RWPE2 (cell line): ENCODE data around the gene ERV3-1.

ENCODE experiments used
- ATAC-seq: fragments of 200-7000 bp; cut with Tn5 transposase; 3 replicates; pipeline ENCODE4 v1.9.1; 2021; ENCODE audit warnings: low read depth
- DNase-seq: peaks from one replicate; pipeline ENCODE4 v3.0.0-alpha.2; 2020; ENCODE audit warnings: low spot score
- H3K27ac ChIP-seq: fragments of 450-650 bp; 2 replicates; pipeline ENCODE4 v1.5.1; 2017; ENCODE audit warnings: mild to moderate bottlenecking; ENCODE audit not compliant: poor library complexity, severe bottlenecking
- H3K27me3 ChIP-seq: fragments of 250-450 bp; sonication (Bioruptor Pico); 2 replicates; pipeline ENCODE4 v1.5.1; 2021; ENCODE audit warnings: mild to moderate bottlenecking, moderate library complexity; ENCODE audit not compliant: insufficient read depth, poor library complexity, severe bottlenecking
- H3K36me3 ChIP-seq: fragments of 250-450 bp; sonication (Bioruptor Pico); 2 replicates; pipeline ENCODE4 v1.5.1; 2020; ENCODE audit warnings: low read depth, mild to moderate bottlenecking, moderate library complexity
- H3K4me1 ChIP-seq: fragments of 250-450 bp; sonication (Bioruptor Pico); 2 replicates; pipeline ENCODE4 v1.5.1; 2021; ENCODE audit warnings: mild to moderate bottlenecking, moderate library complexity; ENCODE audit not compliant: insufficient read depth, poor library complexity, severe bottlenecking
- H3K4me3 ChIP-seq: fragments of 250-450 bp; sonication (Bioruptor Pico); 2 replicates; pipeline ENCODE4 v1.5.1; 2021; ENCODE audit warnings: mild to moderate bottlenecking, moderate library complexity; ENCODE audit not compliant: severe bottlenecking
- H3K9me3 ChIP-seq: fragments of 250-450 bp; sonication (Bioruptor Pico); 2 replicates; pipeline ENCODE4 v1.5.1; 2021; ENCODE audit warnings: mild to moderate bottlenecking, moderate library complexity; ENCODE audit not compliant: severe bottlenecking
- TF ChIP-seq, protein P1 (sequence below): fragments of 450-650 bp; IDR thresholded peaks from one replicate; pipeline ENCODE4 v1.5.1; 2017; ENCODE audit warnings: mild to moderate bottlenecking, moderate library complexity; ENCODE audit not compliant: poor library complexity, severe bottlenecking

Gene ERV3-1

DNA sequence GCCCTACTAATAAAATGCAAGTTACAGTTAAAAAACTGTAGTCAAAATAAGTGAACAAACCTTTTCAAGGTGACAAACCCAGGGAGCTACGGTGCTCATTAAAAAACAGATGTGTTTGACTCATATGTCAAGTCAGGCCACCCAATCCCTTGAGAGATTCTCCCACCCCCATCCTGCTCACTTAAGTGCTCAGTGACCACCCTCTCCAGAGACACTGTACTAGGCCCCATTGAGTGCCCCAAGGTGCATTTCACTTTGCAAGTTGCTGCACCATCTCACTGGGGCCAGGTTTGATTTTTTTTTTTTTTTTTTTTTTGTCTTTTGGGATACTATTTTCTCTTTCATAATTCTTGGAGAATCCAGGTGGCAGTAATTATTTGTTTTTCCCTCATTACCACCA lies 1.9 kb downstream of the ERV3-1 start:
- ATAC-seq (no peak), DNase-seq (no peak)
- Histone ChIP-seq H3K4me1 (peaks cover 13% of the 10 kb centered on the region), H3K36me3 (peaks cover 17% of the 10 kb centered on the region; the same call in 1 of the 2 replicates), H3K9me3 (no peaks in the 10 kb centered on the region), H3K27ac (no peak overlapping the region), H3K27me3 (no peaks in the 10 kb centered on the region), H3K4me3 (no peak overlapping the region)
- TF ChIP-seq, protein P1, sequence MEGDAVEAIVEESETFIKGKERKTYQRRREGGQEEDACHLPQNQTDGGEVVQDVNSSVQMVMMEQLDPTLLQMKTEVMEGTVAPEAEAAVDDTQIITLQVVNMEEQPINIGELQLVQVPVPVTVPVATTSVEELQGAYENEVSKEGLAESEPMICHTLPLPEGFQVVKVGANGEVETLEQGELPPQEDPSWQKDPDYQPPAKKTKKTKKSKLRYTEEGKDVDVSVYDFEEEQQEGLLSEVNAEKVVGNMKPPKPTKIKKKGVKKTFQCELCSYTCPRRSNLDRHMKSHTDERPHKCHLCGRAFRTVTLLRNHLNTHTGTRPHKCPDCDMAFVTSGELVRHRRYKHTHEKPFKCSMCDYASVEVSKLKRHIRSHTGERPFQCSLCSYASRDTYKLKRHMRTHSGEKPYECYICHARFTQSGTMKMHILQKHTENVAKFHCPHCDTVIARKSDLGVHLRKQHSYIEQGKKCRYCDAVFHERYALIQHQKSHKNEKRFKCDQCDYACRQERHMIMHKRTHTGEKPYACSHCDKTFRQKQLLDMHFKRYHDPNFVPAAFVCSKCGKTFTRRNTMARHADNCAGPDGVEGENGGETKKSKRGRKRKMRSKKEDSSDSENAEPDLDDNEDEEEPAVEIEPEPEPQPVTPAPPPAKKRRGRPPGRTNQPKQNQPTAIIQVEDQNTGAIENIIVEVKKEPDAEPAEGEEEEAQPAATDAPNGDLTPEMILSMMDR, result no peak

DNA sequence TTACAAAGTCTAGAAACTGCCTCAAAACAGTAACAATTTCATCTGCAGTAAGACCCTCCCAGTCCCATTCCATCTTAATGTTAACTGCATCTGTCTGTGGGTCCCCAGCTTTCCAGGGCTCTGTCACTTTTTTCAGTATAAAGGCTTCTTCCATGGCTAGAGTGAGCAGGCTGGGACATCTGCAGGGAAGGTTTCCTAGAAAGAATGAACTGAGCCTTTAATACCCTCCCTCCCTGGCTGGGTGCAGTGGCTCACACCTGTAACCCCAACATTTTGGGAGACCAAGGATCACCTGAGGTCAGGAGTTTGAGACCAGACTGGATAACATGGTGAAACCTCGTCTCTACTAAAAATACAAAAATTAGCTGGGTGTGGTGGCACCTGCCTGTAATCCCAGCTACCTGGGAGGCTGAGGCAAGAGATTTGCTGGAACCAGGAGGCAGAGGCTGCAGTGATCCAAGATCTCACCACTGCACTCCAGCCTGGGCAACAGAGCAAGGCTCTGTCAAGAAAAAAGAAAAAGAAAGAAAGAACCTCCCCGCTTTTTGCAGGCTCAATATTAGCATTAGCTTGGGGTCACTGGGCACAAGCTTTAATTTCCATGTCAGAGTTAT lies 3.4 kb downstream of the ERV3-1 start:
- Histone ChIP-seq H3K4me1 (peaks cover 21% of the 10 kb centered on the region), H3K36me3 (peaks cover 21% of the 10 kb centered on the region)
- TF ChIP-seq, protein P1, result no peak

DNA sequence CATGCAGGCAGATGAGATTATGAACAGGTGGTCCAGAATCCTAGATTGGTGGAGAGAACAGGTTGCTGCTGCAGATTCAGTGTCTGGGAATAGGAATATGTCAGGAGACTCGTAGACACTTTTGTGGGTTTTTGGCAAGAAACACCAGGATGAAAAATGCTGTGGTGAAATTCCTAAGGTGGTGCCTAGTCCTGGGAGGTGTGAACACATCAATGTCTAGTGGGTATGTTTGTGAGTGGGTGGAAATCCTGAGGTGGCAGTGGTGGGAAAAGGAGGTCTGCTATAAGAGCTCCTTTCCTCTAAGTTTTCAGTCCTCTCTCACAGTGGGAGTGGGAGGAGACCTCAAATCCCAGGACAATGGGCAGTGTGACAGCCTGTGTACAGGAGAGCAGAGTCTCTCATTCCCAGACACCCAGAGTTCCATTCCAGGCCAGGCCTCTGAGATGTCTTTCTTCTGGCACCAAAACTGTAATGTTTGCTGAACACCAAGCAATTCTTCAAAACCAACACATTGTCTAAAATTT lies 5.1 kb downstream of the ERV3-1 start:
- Histone ChIP-seq H3K4me3 (no peak overlapping the region), H3K27ac (no peak overlapping the region), H3K36me3 (peaks cover 21% of the 10 kb centered on the region), H3K9me3 (peaks cover 14% of the 10 kb centered on the region), H3K4me1 (peaks cover 21% of the 10 kb centered on the region), H3K27me3 (no peaks in the 10 kb centered on the region)
- DNase-seq (no peak), ATAC-seq (no peak)
- TF ChIP-seq, protein P1, result no peak

More for the DNA sequence above, 3.4 kb downstream of the ERV3-1 start:
- Histone ChIP-seq H3K27ac (no peak overlapping the region), H3K4me3 (no peak overlapping the region), H3K9me3 (peaks cover 9% of the 10 kb centered on the region), H3K27me3 (no peaks in the 10 kb centered on the region)
- DNase-seq, result no peak
- no peak for ATAC-seq

GRCh38 chr7:64999165-65000004 lies 7.1 kb downstream of the ERV3-1 start:
- DNase-seq (no peak), ATAC-seq (peak; percentile 46)
- TF ChIP-seq, protein P1, result no peak
- Histone ChIP-seq H3K27me3 (no peaks in the 10 kb centered on the region), H3K27ac (peak overlapping the region; percentile 48), H3K4me1 (peaks cover 18% of the 10 kb centered on the region), H3K4me3 (no peak overlapping the region), H3K9me3 (peaks cover 14% of the 10 kb centered on the region), H3K36me3 (peaks cover 21% of the 10 kb centered on the region)
